HEK293 (cell line): ENCODE measurements around the gene LDB2.

ENCODE experiments used
- BCL11A ChIP-seq: fragments of 450-650 bp; formaldehyde crosslinking; IDR thresholded peaks from 2 replicates; pipeline ENCODE4 v1.5.1; 2016; ENCODE audit warnings: low read depth, missing biosample characterization, missing genetic modification characterization
- MYNN ChIP-seq: fragments of 450-650 bp; formaldehyde crosslinking; IDR thresholded peaks from 2 replicates; pipeline ENCODE4 v1.5.1; 2016; ENCODE audit warnings: missing biosample characterization, missing genetic modification characterization, borderline replicate concordance
- ZNF184 ChIP-seq: fragments of 450-650 bp; IDR thresholded peaks from 2 replicates; pipeline ENCODE4 v1.5.1; 2018; ENCODE audit warnings: missing biosample characterization, mild to moderate bottlenecking, missing genetic modification characterization

DNA sequence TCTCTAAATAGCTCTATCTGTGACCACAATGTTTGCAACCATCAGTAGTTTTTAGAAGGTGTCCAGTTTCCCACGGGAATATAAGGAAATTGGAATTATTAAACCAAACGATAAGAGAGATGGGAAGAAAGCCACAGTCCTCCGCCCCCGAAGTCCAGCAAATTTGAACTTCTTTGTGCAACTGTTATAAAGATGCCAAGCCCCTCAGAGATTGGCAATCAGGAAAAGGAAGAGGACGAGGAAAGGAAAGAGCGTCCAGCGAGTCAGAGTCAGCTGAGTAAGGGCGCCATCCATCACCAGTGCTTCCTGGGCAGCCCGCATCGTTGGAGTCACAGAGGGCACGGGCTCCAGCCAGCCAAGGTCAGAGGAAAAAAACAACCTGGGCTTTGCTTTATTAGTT lies 35.7 kb downstream of the LDB2 start:
- TF ChIP-seq BCL11A, result no peak
- TF ChIP-seq MYNN, result no peak
- TF ChIP-seq ZNF184 (tag by site-specific recombination), result no peak
